SU-DHL-6 (cell line): ENCODE data around the gene EIF4E.

Experiments
- EZH2phosphoT487 ChIP-seq: fragments of 200-600 bp; sonication (generic), shearing (Covaris generic); conservative IDR thresholded peaks from 2 replicates; pipeline ENCODE4 v1.6.1; 2018; ENCODE audit warnings: mild to moderate bottlenecking, antibody characterized with exemption, low read length, moderate library complexity, mixed read lengths
- TF ChIP-seq, protein P1 (sequence below): fragments of 200-600 bp; sonication (generic); IDR thresholded peaks from one replicate; pipeline ENCODE4 v1.5.1; 2017; ENCODE audit warnings: antibody characterized with exemption, mild to moderate bottlenecking, low read length, moderate library complexity; ENCODE audit not compliant: insufficient read depth, poor library complexity, severe bottlenecking

DNA sequence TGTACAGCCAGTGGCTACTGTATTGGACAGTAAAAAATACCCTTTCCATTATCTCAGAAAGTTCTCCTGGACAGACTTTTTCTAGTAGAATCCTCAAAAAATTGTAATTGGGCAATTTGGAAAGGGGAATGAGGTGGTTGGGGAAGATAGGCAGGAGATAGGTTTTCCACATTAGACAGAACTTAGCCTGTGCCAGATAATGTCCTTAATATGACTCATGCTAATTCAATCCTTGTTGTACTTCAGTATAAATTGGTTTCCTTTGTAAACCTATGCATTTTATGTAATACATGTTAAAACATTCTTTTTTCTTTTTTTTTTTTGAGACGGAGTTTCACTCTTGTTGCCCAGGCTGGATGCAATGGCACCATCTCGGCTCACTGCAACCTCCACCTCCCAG lies 8.9 kb downstream of the EIF4E start:
- TF ChIP-seq, protein P1, sequence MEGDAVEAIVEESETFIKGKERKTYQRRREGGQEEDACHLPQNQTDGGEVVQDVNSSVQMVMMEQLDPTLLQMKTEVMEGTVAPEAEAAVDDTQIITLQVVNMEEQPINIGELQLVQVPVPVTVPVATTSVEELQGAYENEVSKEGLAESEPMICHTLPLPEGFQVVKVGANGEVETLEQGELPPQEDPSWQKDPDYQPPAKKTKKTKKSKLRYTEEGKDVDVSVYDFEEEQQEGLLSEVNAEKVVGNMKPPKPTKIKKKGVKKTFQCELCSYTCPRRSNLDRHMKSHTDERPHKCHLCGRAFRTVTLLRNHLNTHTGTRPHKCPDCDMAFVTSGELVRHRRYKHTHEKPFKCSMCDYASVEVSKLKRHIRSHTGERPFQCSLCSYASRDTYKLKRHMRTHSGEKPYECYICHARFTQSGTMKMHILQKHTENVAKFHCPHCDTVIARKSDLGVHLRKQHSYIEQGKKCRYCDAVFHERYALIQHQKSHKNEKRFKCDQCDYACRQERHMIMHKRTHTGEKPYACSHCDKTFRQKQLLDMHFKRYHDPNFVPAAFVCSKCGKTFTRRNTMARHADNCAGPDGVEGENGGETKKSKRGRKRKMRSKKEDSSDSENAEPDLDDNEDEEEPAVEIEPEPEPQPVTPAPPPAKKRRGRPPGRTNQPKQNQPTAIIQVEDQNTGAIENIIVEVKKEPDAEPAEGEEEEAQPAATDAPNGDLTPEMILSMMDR, result no peak
- TF ChIP-seq EZH2phosphoT487, result no peak
